Heart left ventricle (tissue), 13 donors: ENCODE data around the gene LRP11.

Experiments used
- CTCF ChIP-seq, 12 donors: fragments of 200-600 bp; sonication (generic) in 4 of 12; IDR thresholded peaks; one replicate each; pipeline versions ENCODE4 v1.5.0 to v1.8.0; 2018 to 2022; ENCODE audit warnings: antibody characterized with exemption in 12 of 12, mild to moderate bottlenecking in 5 of 12
- POLR2A ChIP-seq, 2 donors: fragments of 450-650 bp; IDR thresholded peaks; one replicate each; pipeline ENCODE4 v1.6.1; 2017; ENCODE audit warnings: antibody characterized with exemption in 2 of 2, mild to moderate bottlenecking in 2 of 2, moderate library complexity in 2 of 2
- donor health status: ischemic (EF 13 %, LVEDD 7.1; RV severe dilation, severe dysfunction).
- donor health status: DM: no; HTN: yes; CAD: no.
- donor health status: DM: no; HTN: no; CAD: no.
- donor health status: ischemic (EF 25% LVEDD 6.9; RV normal size, moderate dysfunction).
- donor health status: ischemic (EF 25% LVEDD 5.7; RV mildly dilated, moderate dysfunction).
- donor health status: ischemic (EF 35%, LVEDD 5.7; RV mildly dilated, moderate dysfunction).
- donor health status: nonischemic (EF 11% LVEDD 7.7; RV severe dilation, severe dysfunction).
- donor health status: DM: yes; HTN: yes; CAD: no.
- donor health status: PGD.
- donor health status: ischemic (EF 29% LVEDD 5.4; RV normal size, mild dysfunction).
- donor health status: nonischemic (EF 23%, LVEDD 6.1; RV moderate dilation, normal function).

- TF ChIP-seq CTCF (IDR thresholded peaks at IDR 0.05) (no peak), POLR2A (IDR thresholded peaks at IDR 0.05) (no peak)
These were observed 42.2 kb upstream of the LRP11 start for GRCh38 chr6:149906405-149906804.
